SK-N-SH (cell line): ENCODE results near the gene SV2A. TPM values are rescaled to one million over a fixed set of nuclear protein-coding genes. Genes with fewer than 3 reads are reported as not detected.

Experiments used
- CTCF ChIA-PET: fragments of 300-600, 350-600 bp; formaldehyde crosslinking; extraction: SDS; loops from one replicate; lab custom pipeline; 2021; lab: Yijun Ruan, JAX
- POLR2A ChIA-PET: fragments of 350-600 bp; sonication (Branson Sonifier 250); formaldehyde crosslinking; extraction: SDS; loops from one replicate; lab custom pipeline; 2020; ENCODE audit warnings: antibody characterized with exemption, inconsistent platforms; lab: Yijun Ruan, JAX
- DNase-seq: peaks from one replicate; pipeline ENCODE4 v3.0.0; 2012
- H2AFZ ChIP-seq: fragments of 200-600 bp; sonication (generic); 2 replicates; pipeline ENCODE4 v1.8.1; 2016; ENCODE audit warnings: antibody characterized with exemption, mild to moderate bottlenecking, low read depth
- H3F3A ChIP-seq: fragments of 200-600 bp; sonication (generic); replicated peaks from 2 replicates; pipeline ENCODE3; 2016; ENCODE audit warnings: antibody characterized with exemption, mild to moderate bottlenecking; ENCODE audit not compliant: insufficient read depth
- H3K27ac ChIP-seq, 2 experiments: fragments of 200-500 bp in 1 of 2; fragments of 200-600 bp in 1 of 2; sonication (Bioruptor generic) in 1 of 2; sonication (generic), shearing (Covaris generic) in 1 of 2; 2 replicates each; pipeline versions ENCODE4 v1.5.1 to v1.6.1; 2014 to 2016; ENCODE audit warnings: low read depth in 2 of 2, inconsistent platforms in 1 of 2, low read length in 1 of 2, mild to moderate bottlenecking in 1 of 2, mixed read lengths in 1 of 2
- H3K27me3 ChIP-seq: fragments of 200-600 bp; sonication (generic), shearing (Covaris generic); 2 replicates; pipeline ENCODE4 v1.6.1; 2016; ENCODE audit warnings: mixed run types; ENCODE audit not compliant: insufficient read depth
- H3K36me3 ChIP-seq, 2 experiments: fragments of 200-500 bp in 1 of 2; fragments of 200-600 bp in 1 of 2; sonication (Bioruptor generic) in 1 of 2; sonication (generic) in 1 of 2; replicated peaks in 1 of 2; 2 replicates each; pipeline versions ENCODE3 to v1.5.1; 2014 to 2016; ENCODE audit warnings: low read length in 1 of 2, mild to moderate bottlenecking in 1 of 2; ENCODE audit not compliant: insufficient read depth in 2 of 2, control insufficient read depth in 1 of 2
- H3K4me1 ChIP-seq, 2 experiments: fragments of 200-500 bp in 1 of 2; fragments of 200-600 bp in 1 of 2; sonication (Bioruptor generic) in 1 of 2; sonication (generic), shearing (Covaris generic) in 1 of 2; 2 replicates each; pipeline versions ENCODE4 v1.5.1 to v1.6.1; 2014 to 2016; ENCODE audit warnings: low read depth in 1 of 2, low read length in 1 of 2, mixed run types in 1 of 2; ENCODE audit not compliant: insufficient read depth in 2 of 2, control insufficient read depth in 1 of 2
- H3K4me2 ChIP-seq: fragments of 200-600 bp; sonication (generic), shearing (Covaris generic); 2 replicates; pipeline ENCODE4 v1.6.1; 2017; ENCODE audit warnings: mixed run types
- H3K4me3 ChIP-seq, 2 experiments: fragments of 200-500 bp in 1 of 2; fragments of 200-600 bp in 1 of 2; sonication (Bioruptor generic) in 1 of 2; sonication (generic), shearing (Covaris generic) in 1 of 2; 2 replicates each; pipeline versions ENCODE4 v1.5.1 to v1.8.1; 2014 to 2016; ENCODE audit warnings: low read depth in 2 of 2, inconsistent platforms in 1 of 2, low read length in 1 of 2, mild to moderate bottlenecking in 1 of 2, mixed read lengths in 1 of 2, moderate library complexity in 1 of 2
- H3K79me2 ChIP-seq: fragments of 200-600 bp; sonication (generic); 2 replicates; pipeline ENCODE4 v1.8.1; 2017; ENCODE audit warnings: mild to moderate bottlenecking; ENCODE audit not compliant: insufficient read depth
- H3K9ac ChIP-seq: fragments of 200-600 bp; sonication (generic); 2 replicates; pipeline ENCODE4 v1.6.1; 2017; ENCODE audit warnings: mixed run types
- H3K9me2 ChIP-seq: fragments of 200-600 bp; sonication (generic); 2 replicates; pipeline ENCODE4 v1.6.1; 2017; ENCODE audit warnings: mixed run types
- H3K9me3 ChIP-seq: fragments of 200-600 bp; sonication (generic); 2 replicates; pipeline ENCODE4 v1.6.1; 2017; ENCODE audit warnings: mixed run types, mild to moderate bottlenecking, moderate library complexity
- H4K20me1 ChIP-seq: fragments of 200-600 bp; sonication (generic); 2 replicates; pipeline ENCODE4 v1.6.1; 2017; ENCODE audit warnings: mild to moderate bottlenecking, mixed run types; ENCODE audit not compliant: insufficient read depth
- CHD2 ChIP-seq: fragments of 150-350 bp; IDR thresholded peaks from 2 replicates; pipeline ENCODE4 v1.6.1; 2018; ENCODE audit warnings: low read length; ENCODE audit not compliant: partially characterized antibody
- CTCF ChIP-seq: fragments of 200-600 bp; sonication (generic); IDR thresholded peaks from 2 replicates; pipeline ENCODE4 v1.6.1; 2017; ENCODE audit warnings: antibody characterized with exemption, mild to moderate bottlenecking, moderate library complexity
- EP300 ChIP-seq, 2 experiments: IDR thresholded peaks; 2 replicates each; pipeline versions ENCODE4 v1.4.0 to v1.6.1; 2012; ENCODE audit warnings: borderline replicate concordance in 1 of 2, low read depth in 1 of 2, low read length in 1 of 2
- EZH2phosphoT487 ChIP-seq: fragments of 200-600 bp; sonication (generic); IDR thresholded peaks from 2 replicates; pipeline ENCODE4 v1.6.1; 2017; ENCODE audit warnings: low read depth, mixed run types, mild to moderate bottlenecking, antibody characterized with exemption, moderate library complexity, borderline replicate concordance
- FOSL2 ChIP-seq: IDR thresholded peaks from 2 replicates; pipeline ENCODE4 v1.4.0; 2012; ENCODE audit warnings: low read depth, mild to moderate bottlenecking, moderate library complexity, borderline replicate concordance
- FOXJ3 ChIP-seq: sonication (generic); formaldehyde crosslinking; IDR thresholded peaks from 2 replicates; pipeline ENCODE4 v1.5.1; 2020; ENCODE audit warnings: mild to moderate bottlenecking, missing genetic modification reagents
- FOXM1 ChIP-seq: IDR thresholded peaks from 2 replicates; pipeline ENCODE4 v1.4.0; 2012; ENCODE audit warnings: low read depth, mild to moderate bottlenecking
- GABPA ChIP-seq: IDR thresholded peaks from 2 replicates; pipeline ENCODE4 v1.4.0; 2012; ENCODE audit warnings: low read depth, mild to moderate bottlenecking
- GATA2 ChIP-seq: sonication (generic); formaldehyde crosslinking; IDR thresholded peaks from 2 replicates; pipeline ENCODE4 v1.5.0; 2020; ENCODE audit warnings: mild to moderate bottlenecking, missing genetic modification reagents
- JUND ChIP-seq: IDR thresholded peaks from 2 replicates; pipeline ENCODE4 v1.4.0; 2012
- MEF2A ChIP-seq: IDR thresholded peaks from 2 replicates; pipeline ENCODE4 v1.4.0; 2012; ENCODE audit warnings: low read depth, borderline replicate concordance
- NFIC ChIP-seq: IDR thresholded peaks from 2 replicates; pipeline ENCODE4 v1.4.0; 2012; ENCODE audit warnings: borderline replicate concordance
- PBX3 ChIP-seq: IDR thresholded peaks from 2 replicates; pipeline ENCODE4; 2012
- RAD21 ChIP-seq: IDR thresholded peaks from 2 replicates; pipeline ENCODE4 v1.6.1; 2012; ENCODE audit warnings: mild to moderate bottlenecking, low read length
- RCOR1 ChIP-seq: fragments of 150-350 bp; IDR thresholded peaks from 2 replicates; pipeline ENCODE4 v1.6.1; 2017; ENCODE audit warnings: antibody characterized with exemption, low read length
- REST ChIP-seq: IDR thresholded peaks from 2 replicates; pipeline ENCODE4 v1.6.1; 2012; ENCODE audit warnings: mild to moderate bottlenecking, low read depth, low read length, moderate library complexity
- RXRA ChIP-seq: IDR thresholded peaks from 2 replicates; pipeline ENCODE4 v1.4.0; 2012; ENCODE audit warnings: low read depth, mild to moderate bottlenecking, borderline replicate concordance
- SIN3A ChIP-seq: IDR thresholded peaks from 2 replicates; pipeline ENCODE4 v1.6.1; 2012; ENCODE audit warnings: low read depth, mild to moderate bottlenecking, low read length, moderate library complexity, borderline replicate concordance
- TAF1 ChIP-seq: IDR thresholded peaks from 2 replicates; pipeline ENCODE4 v1.6.1; 2012; ENCODE audit warnings: low read depth, mild to moderate bottlenecking, low read length, moderate library complexity, borderline replicate concordance
- TCF12 ChIP-seq: IDR thresholded peaks from 2 replicates; pipeline ENCODE4 v1.4.0; 2012
- USF1 ChIP-seq: IDR thresholded peaks from 2 replicates; pipeline ENCODE4 v1.4.0; 2012; ENCODE audit warnings: low read depth, borderline replicate concordance
- ZBTB33 ChIP-seq: IDR thresholded peaks from 2 replicates; pipeline ENCODE4 v1.4.0; 2012; ENCODE audit warnings: low read depth, borderline replicate concordance
- WGBS: methylation state at CpG from one replicate; pipeline ENCODE4 v1.1.6; 2017; ENCODE audit warnings: low lambda C conversion rate; 5-methylcytosine and 5-hydroxymethylcytosine counted together
- polyA plus RNA-seq, 3 experiments: library from polyadenylated mRNA; depleted of rRNA; stranded (reverse); fragments of >200 nt; gene quantifications; 2 replicates each; pipeline ENCODE4 v1.2.3, GENCODE V29; 2012

The SV2A gene
- polyA plus RNA-seq, 1 of the 3 experiments (the other 2 are of a cell fraction) = 22.7 TPM

- ChIA-PET POLR2A (interaction anchor here (0.6 to 4.4 kb wide), 24 partner anchors 11 to 299 kb away, joined by 3 to 34 read pairs (median 8); partner anchors contain the start of genes BOLA1, OTUD7B, SF3B4 and SV2A), CTCF (interaction anchor here (0.6 to 3.6 kb wide), 26 partner anchors 8 to 302 kb away, joined by 3 to 33 read pairs (median 4); partner anchors contain the start of genes BOLA1, SF3B4 and VPS45)
- WGBS = under 1% methylated on average over 28 of the region's 28 CpGs
- Histone ChIP-seq H3K27me3 (no peaks in the 10 kb centered on the region), H3K4me3 (peak overlapping the region; percentile 73 to 80), H3K4me2 (peak overlapping the region; percentile 80), H4K20me1 (peaks cover 20% of the 10 kb centered on the region; the same call in 1 of the 2 replicates), H3K9me2 (no peaks in the 10 kb centered on the region), H3K36me3 (no peaks in the 10 kb centered on the region), H3K9ac (peak overlapping the region; percentile 79), H3K4me1 (peaks cover 8 to 19% of the 10 kb centered on the region in 2 experiments; a peak in 3 of 4 replicates), H3F3A (peaks cover 43% of the 10 kb centered on the region), H2AFZ (peak overlapping the region; percentile 88), H3K79me2 (peaks cover 23% of the 10 kb centered on the region), H3K9me3 (no peaks in the 10 kb centered on the region), H3K27ac (peak overlapping the region; percentile 98 to 100)
- peak; percentile 75 for DNase-seq
- TF ChIP-seq PBX3 (no peak), RXRA (peak; percentile 36; the same call in 1 of the 2 replicates), NFIC (peak; percentile 38; the same call in 1 of the 2 replicates), EZH2phosphoT487 (no peak), ZBTB33 (peak; percentile 71; the same call in 1 of the 2 replicates), MEF2A (no peak), JUND (peak; percentile 5; the same call in 1 of the 2 replicates), GABPA (no peak; the same call in 1 of the 2 replicates), FOXM1 (no peak), REST (peak; percentile 12; the same call in 1 of the 2 replicates), GATA2 (CRISPR knock-in tag) (no peak), SIN3A (peak; percentile 80), RAD21 (peak; percentile 64), TCF12 (peak; percentile 28; the same call in 1 of the 2 replicates), CHD2 (peak; percentile 86), EP300 (IDR thresholded peaks at IDR 0.05; ENCODE audit: borderline replicate concordance in 1 of 2, low read depth in 1 of 2, low read length in 1 of 2) (peak in 1 of 2 experiments; percentile 54; a peak in 2 of 4 replicates), FOSL2 (no peak), CTCF (peak; percentile 72), RCOR1 (peak; percentile 71), TAF1 (0 out of 2 replicates have a peak, but pooled peaks have one; percentile 63), FOXJ3 (CRISPR knock-in tag) (no peak), USF1 (no peak)
Observed at GRCh38 chr1:149888247-149888998, 29.2 kb downstream of the SV2A start.
